Activated naive CD8-positive, alpha-beta T cell treated with anti-CD3 and anti-CD28 coated beads, Interleukin-2, amount 10 ng/mL, durations not matched to agents 7 days and 5 days (primary cell): Measurements from ENCODE around the gene ACAN. TPM values are rescaled to one million over a fixed set of nuclear protein-coding genes. Genes with fewer than 3 reads are reported as not detected.
A peak's percentile ranks its signal among the peaks of the same experiment; 100 is the strongest.

ENCODE experiments used
- ATAC-seq: fragments of 150-1000 bp; cut with Tn5 transposase; one replicate; pipeline ENCODE4 v1.10.0; 2021; ENCODE audit warnings: low read depth, moderate library complexity
- POLR2A ChIA-PET: fragments of 350-600 bp; sonication (Branson Sonifier 250); formaldehyde crosslinking; loops from one replicate; lab custom pipeline; 2021; ENCODE audit warnings: antibody characterized with exemption; lab: Charles Lee
- DNase-seq: peaks from one replicate; pipeline ENCODE4 v3.0.0; 2021
- H3K27ac Mint-ChIP-seq: one replicate; pipeline ENCODE4 v1.8.0; 2022; ENCODE audit warnings: mild to moderate bottlenecking, mixed read lengths
- H3K27me3 Mint-ChIP-seq: one replicate; pipeline ENCODE4 v1.8.0; 2022; ENCODE audit warnings: mild to moderate bottlenecking, moderate library complexity, mixed read lengths
- H3K36me3 Mint-ChIP-seq: one replicate; pipeline ENCODE4 v1.8.0; 2021; ENCODE audit warnings: mild to moderate bottlenecking, mixed read lengths
- H3K4me1 Mint-ChIP-seq: one replicate; pipeline ENCODE4 v1.8.0; 2021; ENCODE audit warnings: mixed read lengths
- H3K4me3 Mint-ChIP-seq: one replicate; pipeline ENCODE4 v1.8.0; 2022; ENCODE audit warnings: mild to moderate bottlenecking, moderate library complexity, mixed read lengths
- H3K9me3 Mint-ChIP-seq: one replicate; pipeline ENCODE4 v1.8.0; 2021; ENCODE audit warnings: mixed read lengths
- total RNA-seq, 2 experiments: library from RNA; stranded (reverse); gene quantifications; one replicate each; pipeline ENCODE4 v1.2.3, GENCODE V29; 2021

Gene ACAN
- total RNA-seq, 2 experiments from 2014 or later, result not detected

DNA sequence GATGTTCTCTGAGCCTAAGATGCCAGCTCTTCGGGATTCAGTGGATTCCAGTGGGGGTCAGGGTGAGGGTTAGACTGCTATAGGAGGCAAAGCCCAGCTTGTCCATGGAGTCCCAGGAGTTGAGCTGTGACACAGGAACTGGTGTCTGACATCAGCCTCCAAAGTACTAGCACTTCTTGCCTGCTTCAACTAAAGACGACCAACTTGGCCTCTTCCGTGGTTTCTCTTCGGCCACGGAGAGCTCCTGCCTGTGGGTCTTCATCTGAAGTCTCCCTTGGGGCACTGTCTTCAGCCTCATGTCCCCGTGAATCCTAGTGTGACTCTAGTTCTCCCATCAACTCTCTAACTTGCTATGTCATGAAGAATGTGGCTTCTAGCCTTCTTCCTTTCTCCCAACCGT, 12.8 kb upstream of the ACAN start:
- no peaks in the 10 kb centered on the region for H3K4me1 Mint-ChIP-seq
- no peaks in the 10 kb centered on the region for H3K9me3 Mint-ChIP-seq
- DNase-seq (no peak), ATAC-seq (no peak)
- POLR2A ChIA-PET, result no interaction called here
- no peak overlapping the region for H3K4me3 Mint-ChIP-seq
- no peak overlapping the region for H3K27ac Mint-ChIP-seq
- no peaks in the 10 kb centered on the region for H3K36me3 Mint-ChIP-seq
- peaks cover 38% of the 10 kb centered on the region for H3K27me3 Mint-ChIP-seq

DNA sequence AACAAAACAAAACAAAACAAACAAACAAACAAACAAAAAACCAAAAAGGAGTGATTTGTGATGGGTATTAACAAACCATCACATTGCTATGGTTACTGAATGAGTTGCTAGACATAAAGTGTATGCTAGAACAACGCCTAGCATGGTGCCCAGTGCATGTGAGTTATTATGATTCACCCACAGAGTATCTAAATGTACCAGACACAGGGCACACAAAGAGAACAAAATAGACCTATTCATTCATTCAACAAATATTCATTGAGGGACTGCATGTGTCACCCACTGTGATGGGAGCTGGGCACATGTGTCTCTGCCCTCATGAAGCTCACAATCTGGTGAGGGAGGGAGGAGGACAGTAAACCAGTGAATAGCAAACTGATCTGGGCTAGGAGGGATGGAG, 11.6 kb upstream of the ACAN start:
- peaks cover 40% of the 10 kb centered on the region for H3K27me3 Mint-ChIP-seq
- H3K27ac Mint-ChIP-seq, result no peak overlapping the region
- no peak for DNase-seq

DNA sequence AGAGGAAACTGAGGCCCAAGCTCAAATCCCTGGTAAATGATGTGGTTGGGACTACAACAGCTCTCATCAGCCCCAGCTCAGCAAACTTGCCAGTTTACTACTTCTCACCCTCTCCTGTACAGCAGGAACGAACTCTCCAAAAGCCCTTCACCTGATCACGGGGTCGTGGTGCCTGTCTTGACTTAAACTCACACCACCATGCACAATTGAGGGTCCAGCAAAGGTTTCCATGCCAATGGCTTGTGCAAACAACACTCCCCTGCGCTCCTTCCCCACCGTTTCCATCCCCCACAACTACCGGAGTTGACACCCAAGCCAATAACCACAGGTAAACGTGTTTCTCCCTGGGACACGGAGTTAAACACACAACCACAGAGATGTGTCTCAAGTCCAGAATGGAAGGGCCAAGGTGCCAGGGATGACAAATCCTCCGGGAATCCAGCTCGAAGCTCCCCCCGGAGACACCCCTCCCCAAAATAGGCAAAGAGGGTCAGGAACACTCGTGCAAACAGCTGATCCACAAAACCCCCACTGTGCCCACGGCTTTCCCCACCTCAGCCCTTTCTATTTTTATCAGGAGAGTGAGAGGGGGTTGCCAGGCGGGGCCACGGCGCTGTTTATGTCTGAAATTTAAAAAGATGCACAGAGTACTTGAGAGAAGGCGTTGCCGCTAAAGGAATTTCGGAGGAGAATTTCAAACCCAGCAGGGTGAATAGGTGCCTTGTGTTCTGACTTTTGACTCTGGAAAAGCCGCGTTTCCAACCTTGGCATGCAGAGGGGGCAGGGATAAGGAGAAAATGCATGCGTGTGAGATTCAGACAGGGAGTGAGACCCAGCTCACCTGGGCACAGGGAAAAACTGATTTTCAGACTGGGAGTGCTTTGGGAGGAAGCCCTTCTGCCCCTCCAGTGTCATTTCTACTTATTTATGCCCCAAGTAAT, 10.6 kb upstream of the ACAN start:
- Mint-ChIP-seq H3K36me3 (no peaks in the 10 kb centered on the region), H3K4me1 (no peaks in the 10 kb centered on the region), H3K4me3 (no peak overlapping the region), H3K27me3 (peaks cover 45% of the 10 kb centered on the region), H3K27ac (no peak overlapping the region), H3K9me3 (no peaks in the 10 kb centered on the region)
- POLR2A ChIA-PET, result no interaction called here
- DNase-seq (no peak), ATAC-seq (no peak)

More for the DNA sequence above, 11.6 kb upstream of the ACAN start:
- H3K4me1 Mint-ChIP-seq, result no peaks in the 10 kb centered on the region
- H3K36me3 Mint-ChIP-seq, result no peaks in the 10 kb centered on the region
- no peaks in the 10 kb centered on the region for H3K9me3 Mint-ChIP-seq
- H3K4me3 Mint-ChIP-seq, result no peak overlapping the region
- ATAC-seq, result no peak
- POLR2A ChIA-PET, result no interaction called here

- H3K36me3 Mint-ChIP-seq, result no peaks in the 10 kb centered on the region
- POLR2A ChIA-PET, result no interaction called here
- H3K4me3 Mint-ChIP-seq, result no peak overlapping the region
- DNase-seq, result no peak
- H3K4me1 Mint-ChIP-seq, result no peaks in the 10 kb centered on the region
- peaks cover 56% of the 10 kb centered on the region for H3K27me3 Mint-ChIP-seq
- ATAC-seq, result no peak
- no peaks in the 10 kb centered on the region for H3K9me3 Mint-ChIP-seq
- H3K27ac Mint-ChIP-seq, result no peak overlapping the region
Measured at GRCh38 chr15:88794001-88794400, 9.2 kb upstream of the ACAN start.

DNA sequence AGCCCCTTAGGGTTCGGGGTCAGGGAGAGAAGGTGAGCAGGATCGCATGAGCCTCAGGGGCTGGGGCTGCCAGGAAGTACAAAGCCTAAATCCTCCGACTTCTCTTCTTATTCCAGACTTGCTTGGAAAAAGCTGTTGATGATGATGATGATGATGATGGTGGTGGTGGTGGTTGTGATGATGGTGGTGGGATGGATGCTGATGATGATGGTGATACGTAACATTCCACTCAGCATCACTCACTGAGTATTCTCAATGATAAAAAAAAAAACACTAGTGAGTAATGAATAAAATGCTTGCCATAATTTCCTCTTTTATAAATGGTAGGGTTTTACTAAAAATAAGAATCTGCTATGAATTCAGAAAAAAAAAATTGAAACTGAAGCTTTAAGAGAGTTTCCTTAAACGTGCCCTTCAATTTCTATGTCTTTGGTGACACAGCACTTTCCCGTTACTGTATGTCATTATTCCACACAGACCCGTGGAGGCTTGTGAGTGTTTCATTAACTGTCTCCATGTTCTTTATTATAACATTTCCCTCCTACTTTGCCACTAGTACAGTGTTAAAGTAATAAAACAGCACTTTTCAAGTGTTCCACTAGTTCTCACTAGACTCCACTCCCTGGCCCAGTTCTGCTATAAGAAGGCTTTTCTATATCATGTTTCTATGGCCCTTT, 5.4 kb upstream of the ACAN start:
- DNase-seq (no peak), ATAC-seq (no peak)
- POLR2A ChIA-PET, result no interaction called here
- Mint-ChIP-seq H3K27me3 (peaks cover 65% of the 10 kb centered on the region), H3K27ac (no peak overlapping the region), H3K9me3 (no peaks in the 10 kb centered on the region), H3K36me3 (no peaks in the 10 kb centered on the region), H3K4me1 (peaks cover 3% of the 10 kb centered on the region), H3K4me3 (no peak overlapping the region)

- ATAC-seq, result no peak
- POLR2A ChIA-PET, result no interaction called here
- Mint-ChIP-seq H3K36me3 (no peaks in the 10 kb centered on the region), H3K27ac (no peak overlapping the region), H3K9me3 (no peaks in the 10 kb centered on the region), H3K27me3 (peaks cover 58% of the 10 kb centered on the region), H3K4me3 (no peak overlapping the region), H3K4me1 (peaks cover 3% of the 10 kb centered on the region)
- no peak for DNase-seq
Measured at GRCh38 chr15:88799341-88799740, 3.9 kb upstream of the ACAN start.

- no peak for ATAC-seq
- DNase-seq, result no peak
- Mint-ChIP-seq H3K27me3 (peaks cover 58% of the 10 kb centered on the region), H3K9me3 (no peaks in the 10 kb centered on the region), H3K27ac (no peak overlapping the region), H3K4me1 (peaks cover 3% of the 10 kb centered on the region), H3K4me3 (no peak overlapping the region), H3K36me3 (no peaks in the 10 kb centered on the region)
- POLR2A ChIA-PET, result no interaction called here
Measured at GRCh38 chr15:88800026-88800425, 3.2 kb upstream of the ACAN start.

- DNase-seq (no peak), ATAC-seq (no peak)
- Mint-ChIP-seq H3K4me3 (no peak overlapping the region), H3K27me3 (peaks cover 62% of the 10 kb centered on the region), H3K36me3 (no peaks in the 10 kb centered on the region), H3K4me1 (peaks cover 3% of the 10 kb centered on the region), H3K27ac (no peak overlapping the region), H3K9me3 (no peaks in the 10 kb centered on the region)
- POLR2A ChIA-PET, result no interaction called here
Measured at GRCh38 chr15:88800738-88801137, 2.5 kb upstream of the ACAN start.

- ATAC-seq (no peak), DNase-seq (no peak)
- POLR2A ChIA-PET, result no interaction called here
- peaks cover 3% of the 10 kb centered on the region for H3K4me1 Mint-ChIP-seq
- H3K27ac Mint-ChIP-seq, result no peak overlapping the region
- no peaks in the 10 kb centered on the region for H3K36me3 Mint-ChIP-seq
- peaks cover 65% of the 10 kb centered on the region for H3K27me3 Mint-ChIP-seq
- no peaks in the 10 kb centered on the region for H3K9me3 Mint-ChIP-seq
- peak overlapping the region; percentile 56 for H3K4me3 Mint-ChIP-seq
Measured at GRCh38 chr15:88802250-88802990, 816 bp upstream of the ACAN start.

- no peak for ATAC-seq
- Mint-ChIP-seq H3K27me3 (peaks cover 60% of the 10 kb centered on the region), H3K36me3 (no peaks in the 10 kb centered on the region), H3K27ac (no peak overlapping the region), H3K4me3 (no peak overlapping the region), H3K9me3 (no peaks in the 10 kb centered on the region), H3K4me1 (peaks cover 3% of the 10 kb centered on the region)
- no peak for DNase-seq
- POLR2A ChIA-PET, result no interaction called here
Measured at GRCh38 chr15:88802991-88803240, 320 bp upstream of the ACAN start.

DNA sequence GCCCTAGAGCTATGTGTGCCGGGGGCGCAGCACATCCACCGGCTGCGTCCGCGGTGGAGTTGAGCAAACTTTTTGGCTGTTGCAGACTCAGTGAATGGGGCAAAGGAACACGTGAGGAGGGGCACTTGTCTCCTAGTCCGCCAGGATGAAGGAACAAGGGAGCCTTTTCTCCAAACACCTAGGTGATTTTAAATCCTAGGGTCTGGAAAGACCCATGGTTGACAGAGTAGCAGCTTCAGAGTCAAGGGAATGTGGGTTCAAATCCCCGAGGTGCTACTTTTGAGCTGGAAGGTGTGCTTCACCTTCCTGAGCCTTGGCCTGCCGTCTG, 648 bp downstream of the ACAN start:
- Mint-ChIP-seq H3K27me3 (peaks cover 52% of the 10 kb centered on the region), H3K27ac (no peak overlapping the region), H3K4me3 (no peak overlapping the region), H3K4me1 (peaks cover 3% of the 10 kb centered on the region), H3K9me3 (no peaks in the 10 kb centered on the region), H3K36me3 (no peaks in the 10 kb centered on the region)
- POLR2A ChIA-PET, result no interaction called here
- ATAC-seq, result no peak
- DNase-seq, result no peak

DNA sequence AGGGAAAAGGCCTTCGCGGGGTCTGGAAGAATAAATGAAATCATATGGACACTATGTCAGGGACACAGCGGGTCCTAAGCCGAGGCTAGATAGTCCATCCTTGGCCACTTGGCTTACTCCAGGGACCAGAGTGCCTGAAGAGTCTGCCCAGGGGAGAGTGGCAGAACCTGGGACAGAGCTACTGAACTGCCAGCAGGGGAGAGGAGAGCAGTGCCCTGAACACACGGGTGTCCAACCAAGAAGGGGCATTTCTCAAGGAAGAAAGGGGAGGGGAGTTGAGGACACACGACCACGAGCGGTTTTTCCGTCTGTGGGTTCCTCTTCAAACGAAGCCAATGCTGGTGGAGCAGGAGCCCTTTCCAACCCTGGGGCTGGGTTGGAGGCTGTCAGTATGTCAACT, 1.0 kb downstream of the ACAN start:
- H3K9me3 Mint-ChIP-seq, result no peaks in the 10 kb centered on the region
- peaks cover 3% of the 10 kb centered on the region for H3K4me1 Mint-ChIP-seq
- peaks cover 51% of the 10 kb centered on the region for H3K27me3 Mint-ChIP-seq
- no peaks in the 10 kb centered on the region for H3K36me3 Mint-ChIP-seq
- H3K27ac Mint-ChIP-seq, result no peak overlapping the region
- DNase-seq (no peak), ATAC-seq (no peak)
- no peak overlapping the region for H3K4me3 Mint-ChIP-seq
- POLR2A ChIA-PET, result no interaction called here

DNA sequence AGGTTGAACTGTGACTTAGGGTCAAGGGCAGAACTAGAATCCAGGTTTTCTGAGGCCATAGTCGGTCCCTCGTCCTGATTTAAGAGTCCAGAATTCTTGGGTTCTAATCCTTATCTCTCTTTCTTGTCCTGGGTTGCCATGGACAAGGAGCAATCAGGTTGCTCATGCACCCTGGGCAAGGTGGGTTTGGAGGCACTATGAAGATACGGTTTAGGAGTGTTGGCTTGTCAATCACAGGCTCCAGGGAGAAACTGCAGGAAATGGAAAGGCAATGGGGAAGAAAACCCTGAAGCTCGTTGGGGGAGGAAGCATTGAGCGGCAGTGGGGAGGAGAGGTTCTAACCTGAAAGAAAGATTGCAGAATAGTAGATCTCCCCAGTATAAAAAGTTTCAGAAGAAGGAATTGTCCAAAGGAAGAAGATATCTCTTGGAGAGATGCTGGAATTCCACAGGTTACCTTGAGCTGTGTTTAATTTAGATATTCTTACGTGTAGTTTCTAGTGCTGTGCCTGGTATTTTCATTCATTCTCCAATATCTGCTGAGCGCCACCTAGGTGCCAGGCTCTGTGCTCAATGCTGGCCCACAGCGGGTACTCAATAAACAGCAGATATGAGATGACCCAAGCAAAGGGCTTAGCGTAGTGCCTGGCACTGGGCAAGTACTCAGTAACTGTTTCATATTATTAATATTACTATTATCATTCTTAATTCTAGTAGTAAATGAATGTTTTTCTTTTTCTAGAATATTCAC, 2.0 kb downstream of the ACAN start:
- H3K36me3 Mint-ChIP-seq, result no peaks in the 10 kb centered on the region
- H3K27me3 Mint-ChIP-seq, result peaks cover 46% of the 10 kb centered on the region
- H3K9me3 Mint-ChIP-seq, result no peaks in the 10 kb centered on the region
- DNase-seq, result no peak
- H3K4me3 Mint-ChIP-seq, result no peak overlapping the region
- POLR2A ChIA-PET, result no interaction called here
- no peak for ATAC-seq
- peaks cover 3% of the 10 kb centered on the region for H3K4me1 Mint-ChIP-seq
- no peak overlapping the region for H3K27ac Mint-ChIP-seq
